CD8-positive, alpha-beta memory T cell (primary cell): ENCODE results near the gene SIRT7. TPM values are rescaled to one million over a fixed set of nuclear protein-coding genes. Genes with fewer than 3 reads are reported as not detected.
"Not testable (repeated sequence)": the region's sequence is repeated elsewhere in the genome, so short reads cannot be mapped to it uniquely, and the experiment has no call there.

Experiments used
- CTCF ChIA-PET: fragments of 350-600 bp; sonication (Branson Sonifier 250); formaldehyde crosslinking; loops from one replicate; lab custom pipeline; 2021; ENCODE audit warnings: antibody characterized with exemption; lab: Charles Lee
- POLR2A ChIA-PET: fragments of 350-600 bp; sonication (Branson Sonifier 250); formaldehyde crosslinking; loops from one replicate; lab custom pipeline; 2021; ENCODE audit warnings: antibody characterized with exemption; lab: Charles Lee
- DNase-seq, 5 donors: peaks; one replicate each; pipeline versions ENCODE4 v3.0.0 to v3.0.0-alpha.2; 2020 to 2022; ENCODE audit warnings: mixed read lengths in 1 of 5
- H3K27ac ChIP-seq: one replicate; pipeline ENCODE4 v1.7.0; 2013; ENCODE audit warnings: low read depth, mild to moderate bottlenecking, low read length, moderate library complexity
- H3K27me3 ChIP-seq: 2 replicates; pipeline ENCODE4 v1.7.0; 2013; ENCODE audit warnings: low read length, mild to moderate bottlenecking; ENCODE audit not compliant: insufficient read depth, poor library complexity, severe bottlenecking
- H3K36me3 ChIP-seq: 2 replicates; pipeline ENCODE4 v1.7.0; 2013; ENCODE audit warnings: mild to moderate bottlenecking, low read length, moderate library complexity; ENCODE audit not compliant: insufficient read depth
- H3K4me1 ChIP-seq: 2 replicates; pipeline ENCODE4 v1.7.0; 2013; ENCODE audit warnings: mild to moderate bottlenecking, low read length, moderate library complexity; ENCODE audit not compliant: insufficient read depth
- H3K4me3 ChIP-seq: 2 replicates; pipeline ENCODE4 v1.7.0; 2013; ENCODE audit warnings: mild to moderate bottlenecking, low read length
- H3K9me3 ChIP-seq: 2 replicates; pipeline ENCODE4 v1.7.0; 2013; ENCODE audit warnings: mild to moderate bottlenecking, low read length
- H3K27ac Mint-ChIP-seq, 8 donors: one replicate each; pipeline ENCODE4 v1.8.0; 2020 to 2021; ENCODE audit warnings: mixed read lengths in 8 of 8, mild to moderate bottlenecking in 6 of 8, inconsistent platforms in 3 of 8, moderate library complexity in 3 of 8
- H3K27me3 Mint-ChIP-seq, 2 donors: one replicate each; pipeline ENCODE4 v1.8.0; 2020 to 2021; ENCODE audit warnings: mixed read lengths in 2 of 2, mild to moderate bottlenecking in 1 of 2, moderate library complexity in 1 of 2
- H3K36me3 Mint-ChIP-seq, 3 donors: one replicate each; pipeline ENCODE4 v1.8.0; 2020 to 2021; ENCODE audit warnings: mixed read lengths in 3 of 3, inconsistent platforms in 1 of 3, mild to moderate bottlenecking in 1 of 3
- H3K4me1 Mint-ChIP-seq, 3 donors: one replicate each; pipeline ENCODE4 v1.8.0; 2020 to 2021; ENCODE audit warnings: mixed read lengths in 3 of 3, inconsistent platforms in 1 of 3, mild to moderate bottlenecking in 1 of 3
- H3K4me3 Mint-ChIP-seq, 7 donors: one replicate each; pipeline ENCODE4 v1.8.0; 2020 to 2021; ENCODE audit warnings: mixed read lengths in 7 of 7, mild to moderate bottlenecking in 6 of 7, moderate library complexity in 4 of 7, inconsistent platforms in 2 of 7
- H3K9me3 Mint-ChIP-seq, 5 donors: one replicate each; pipeline ENCODE4 v1.8.0; 2020 to 2022; ENCODE audit warnings: mixed read lengths in 5 of 5, mild to moderate bottlenecking in 3 of 5, moderate library complexity in 2 of 5, inconsistent platforms in 1 of 5
- polyA plus RNA-seq: library from polyadenylated mRNA; unstranded; fragments of 300-500 nt; fragmentation: Illumina TruSeq; gene quantifications from one replicate; pipeline ENCODE4 v1.2.3, GENCODE V29; 2021
- total RNA-seq, 2 experiments: library from RNA; stranded (reverse); gene quantifications; one replicate each; pipeline ENCODE4 v1.2.3, GENCODE V29; 2021

SIRT7 gene
- total and polyA plus RNA-seq, 3 experiments from 2014 or later = 40.1 to 41.7 (median 41.4) TPM

DNA sequence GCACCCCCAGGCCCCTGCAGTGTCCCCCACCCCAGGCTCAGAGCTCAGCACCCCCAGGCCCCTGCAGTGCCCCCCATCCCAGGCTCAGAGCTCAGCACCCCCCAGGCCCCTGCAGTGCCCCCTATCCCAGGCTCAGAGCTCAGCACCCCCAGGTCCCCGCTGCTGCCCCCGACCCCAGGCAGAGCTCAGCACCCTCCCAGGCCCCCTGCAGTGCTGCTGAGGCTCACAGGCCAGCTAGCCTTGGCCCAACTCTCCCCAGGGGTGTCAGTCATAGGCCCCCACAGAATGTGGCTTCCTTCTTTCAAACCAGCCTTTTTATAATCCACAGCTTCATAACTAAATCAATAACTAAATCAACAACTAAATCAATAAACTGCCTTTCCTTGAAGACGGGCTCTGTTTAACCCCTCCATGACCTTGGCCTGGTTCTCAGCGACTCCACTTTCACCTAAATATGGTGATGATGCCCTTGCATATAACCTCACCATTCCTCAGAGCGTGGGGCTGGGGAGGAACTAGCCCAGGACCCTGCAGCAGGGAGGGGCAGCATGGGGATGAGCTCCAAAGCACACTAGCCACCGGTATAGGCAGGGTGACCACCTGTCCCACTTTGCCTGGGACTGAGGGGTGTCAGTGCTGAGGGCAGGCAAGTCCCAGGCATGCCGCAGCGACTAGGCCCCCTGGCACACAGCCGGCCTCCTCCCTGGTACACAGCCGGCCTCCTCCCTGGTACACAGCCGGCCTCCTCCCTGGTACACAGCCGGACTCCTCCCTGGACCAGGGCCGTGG lies 38.0 kb upstream of the SIRT7 start:
- Histone ChIP-seq H3K4me1 (no peaks in the 10 kb centered on the region), H3K9me3 (no peaks in the 10 kb centered on the region), H3K36me3 (no peaks in the 10 kb centered on the region), H3K27ac (no peak overlapping the region), H3K4me3 (no peak overlapping the region), H3K27me3 (peaks cover 13% of the 10 kb centered on the region)
- H3K27ac Mint-ChIP-seq = no peak overlapping the region
- peaks cover 8 to 17% of the 10 kb centered on the region in 2 donors for H3K27me3 Mint-ChIP-seq
- H3K4me1 Mint-ChIP-seq = peaks cover 0 to 7% (median 0%) of the 10 kb centered on the region in 3 donors
- DNase-seq = no peak
- ChIA-PET CTCF (interaction anchor here (1.7 kb wide), 1 partner anchor 66 kb away, joined by 5 read pairs; no protein-coding TSS in a partner anchor), POLR2A (no interaction called here)
- H3K9me3 Mint-ChIP-seq = no peaks in the 10 kb centered on the region
- H3K4me3 Mint-ChIP-seq = no peak overlapping the region
- no peaks in the 10 kb centered on the region for H3K36me3 Mint-ChIP-seq

DNA sequence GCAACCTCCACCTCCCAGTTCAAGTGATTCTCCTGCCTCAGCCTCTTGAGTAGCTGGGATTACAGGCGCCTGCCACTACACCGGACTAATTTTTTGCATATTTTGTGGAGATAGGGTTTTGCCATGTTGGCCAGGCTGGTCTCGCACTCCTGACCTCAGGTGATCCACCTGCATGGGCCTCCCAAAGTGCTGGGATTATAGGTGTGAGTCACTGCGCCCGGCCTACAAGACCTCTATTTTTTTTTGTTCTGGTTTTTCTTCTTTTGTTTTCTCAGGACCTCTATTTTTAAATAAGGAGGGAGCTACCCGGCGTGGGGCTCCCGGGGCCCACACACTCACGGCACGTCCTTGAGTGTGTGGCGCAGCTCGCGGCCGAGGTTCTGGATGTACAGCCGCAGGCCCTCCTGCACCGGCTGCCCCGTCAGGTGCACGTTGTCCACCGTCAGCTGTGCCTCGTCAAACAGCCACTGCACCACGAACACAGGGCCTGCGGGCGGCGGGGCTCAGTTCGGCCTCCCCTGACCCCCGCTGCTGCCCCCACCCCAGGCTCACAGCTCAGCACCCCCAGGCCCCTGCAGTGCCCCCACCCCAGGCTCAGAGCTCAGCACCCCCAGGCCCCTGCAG lies 37.2 kb upstream of the SIRT7 start:
- no peak overlapping the region for H3K4me3 Mint-ChIP-seq
- H3K27ac Mint-ChIP-seq = no peak overlapping the region
- POLR2A ChIA-PET = no interaction called here
- no peak for DNase-seq
- CTCF ChIA-PET = interaction anchor here (1.7 kb wide), 1 partner anchor 66 kb away, joined by 5 read pairs; no protein-coding TSS in a partner anchor
- Histone ChIP-seq H3K9me3 (no peaks in the 10 kb centered on the region), H3K4me1 (no peaks in the 10 kb centered on the region), H3K4me3 (no peak overlapping the region), H3K27ac (no peak overlapping the region), H3K36me3 (no peaks in the 10 kb centered on the region), H3K27me3 (peaks cover 12% of the 10 kb centered on the region)
- no peaks in the 10 kb centered on the region for H3K36me3 Mint-ChIP-seq
- peaks cover 8 to 17% of the 10 kb centered on the region in 2 donors for H3K27me3 Mint-ChIP-seq
- no peaks in the 10 kb centered on the region for H3K9me3 Mint-ChIP-seq
- H3K4me1 Mint-ChIP-seq = peaks cover 0 to 7% (median 0%) of the 10 kb centered on the region in 3 donors

DNA sequence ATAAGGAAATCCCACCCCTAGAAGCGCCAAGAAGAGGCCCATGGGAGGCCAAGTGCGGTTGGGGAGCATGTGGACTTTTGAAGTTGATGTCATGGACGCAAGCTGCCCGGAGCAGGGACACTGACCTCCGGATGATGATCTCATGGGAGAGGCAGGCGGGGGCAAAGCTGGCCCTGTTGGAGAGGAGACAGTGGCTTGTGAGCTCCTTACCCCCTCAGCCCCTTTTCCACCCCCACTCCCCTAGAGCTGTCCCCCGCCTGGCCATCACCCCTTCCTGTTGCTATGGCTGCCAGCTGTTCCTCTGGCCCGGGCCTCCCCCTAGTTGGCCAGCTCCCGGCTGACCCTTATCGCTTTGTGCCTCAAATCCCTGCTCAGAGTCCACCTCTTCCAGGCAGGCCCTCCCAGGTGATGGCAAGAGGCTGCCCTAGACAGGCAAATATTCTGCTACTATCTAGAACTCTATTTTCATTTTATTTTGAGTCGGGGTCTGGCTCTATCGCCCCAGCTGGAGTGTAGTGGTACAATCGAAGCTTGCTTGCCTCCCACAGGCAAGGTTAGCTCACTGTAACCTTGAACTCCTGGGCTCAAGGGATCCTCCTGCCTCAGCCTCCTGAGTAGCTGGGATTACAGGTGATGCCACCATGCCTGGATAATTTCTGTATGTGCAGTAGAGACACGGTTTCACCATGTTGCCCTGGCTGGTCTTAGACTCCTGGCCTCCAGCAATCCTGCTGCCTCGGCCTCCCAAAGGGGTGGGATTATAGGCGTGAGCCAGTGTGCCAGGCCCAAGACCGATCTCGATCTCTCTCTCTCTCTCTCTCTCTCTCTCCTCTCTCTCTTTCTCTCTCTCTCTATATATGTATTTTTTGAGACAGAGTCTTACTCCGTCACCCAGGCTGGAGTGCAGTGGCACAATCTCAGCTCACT lies 36.4 kb upstream of the SIRT7 start:
- Mint-ChIP-seq H3K4me1 (peaks cover 0 to 7% (median 0%) of the 10 kb centered on the region in 3 donors), H3K27me3 (peaks cover 8 to 17% of the 10 kb centered on the region in 2 donors), H3K9me3 (no peaks in the 10 kb centered on the region), H3K4me3 (no peak overlapping the region), H3K27ac (no peak overlapping the region), H3K36me3 (no peaks in the 10 kb centered on the region)
- H3K4me1 ChIP-seq = no peaks in the 10 kb centered on the region
- no peak for DNase-seq
- no peak overlapping the region for H3K4me3 ChIP-seq
- no peak overlapping the region for H3K27ac ChIP-seq
- no peaks in the 10 kb centered on the region for H3K36me3 ChIP-seq
- peaks cover 10% of the 10 kb centered on the region for H3K27me3 ChIP-seq
- CTCF ChIA-PET = interaction anchor here (1.7 to 1.8 kb wide), 2 partner anchors 66 to 67 kb away, joined by 5 read pairs; no protein-coding TSS in a partner anchor
- no peaks in the 10 kb centered on the region for H3K9me3 ChIP-seq
- POLR2A ChIA-PET = no interaction called here

DNA sequence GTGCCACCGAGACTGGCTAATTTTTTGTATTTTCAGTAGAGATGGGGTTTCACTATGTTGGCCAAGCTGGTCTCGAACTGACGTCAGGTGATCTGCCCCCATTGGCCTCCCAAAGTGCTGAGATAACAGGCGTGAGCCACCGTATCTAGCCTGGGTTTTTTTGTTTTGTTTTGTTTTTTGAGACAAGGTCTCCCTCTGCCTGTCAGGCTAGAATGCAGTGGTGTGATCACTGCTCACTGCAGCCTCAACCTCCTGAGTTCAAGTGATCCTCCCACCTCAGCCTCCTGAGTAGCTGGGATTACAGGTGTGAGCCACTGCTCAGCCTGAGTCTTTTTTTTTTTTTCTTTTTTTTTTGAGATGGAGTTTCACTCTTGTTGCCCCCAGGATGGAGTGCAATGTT lies 35.5 kb upstream of the SIRT7 start:
- H3K36me3 ChIP-seq, H3K9me3 ChIP-seq, H3K4me3 Mint-ChIP-seq, H3K9me3 Mint-ChIP-seq, POLR2A ChIA-PET, H3K4me1 Mint-ChIP-seq, H3K27ac ChIP-seq, H3K4me1 ChIP-seq, H3K4me3 ChIP-seq, H3K27ac Mint-ChIP-seq, DNase-seq, H3K36me3 Mint-ChIP-seq, H3K27me3 ChIP-seq: not testable (repeated sequence)
- CTCF ChIA-PET = interaction anchor here (1.2 to 1.8 kb wide), 2 partner anchors 9 to 67 kb away, joined by 3 to 5 read pairs; no protein-coding TSS in a partner anchor
- peaks cover 1 to 11% of the 10 kb centered on the region in 2 donors for H3K27me3 Mint-ChIP-seq

DNA sequence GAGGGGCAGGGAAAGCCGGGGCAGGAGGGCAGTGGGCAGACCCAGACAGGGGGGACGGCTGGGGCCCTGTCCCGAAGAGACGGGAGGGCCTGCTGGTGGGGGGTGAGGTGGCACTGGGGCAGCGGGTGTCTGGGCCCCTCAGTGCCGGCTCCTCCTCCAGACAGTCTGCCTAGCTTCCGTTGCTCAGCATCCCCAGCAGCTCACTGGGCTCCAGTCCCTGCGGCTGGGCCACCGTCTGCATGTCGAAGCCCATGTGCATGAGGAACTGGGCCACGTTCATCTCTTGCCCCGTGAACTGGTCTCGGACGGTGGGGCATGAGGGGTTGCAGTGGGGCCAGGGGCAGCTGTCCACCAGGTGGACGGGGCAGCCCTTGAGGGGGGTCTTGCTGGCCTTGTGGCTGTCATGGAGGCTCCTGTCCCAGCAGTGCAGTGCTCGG lies 34.8 kb upstream of the SIRT7 start:
- ChIA-PET POLR2A (no interaction called here), CTCF (interaction anchor here (1.2 to 1.8 kb wide), 2 partner anchors 10 to 67 kb away, joined by 3 to 5 read pairs; no protein-coding TSS in a partner anchor)
- no peak overlapping the region for H3K4me3 ChIP-seq
- H3K27ac Mint-ChIP-seq = no peak overlapping the region
- H3K9me3 Mint-ChIP-seq = no peaks in the 10 kb centered on the region
- H3K27ac ChIP-seq = no peak overlapping the region
- H3K36me3 Mint-ChIP-seq = no peaks in the 10 kb centered on the region
- H3K27me3 Mint-ChIP-seq = peaks cover 0 to 5% of the 10 kb centered on the region in 2 donors
- H3K4me3 Mint-ChIP-seq = no peak overlapping the region
- H3K9me3 ChIP-seq = no peaks in the 10 kb centered on the region
- no peaks in the 10 kb centered on the region for H3K27me3 ChIP-seq
- peaks cover 0 to 3% (median 0%) of the 10 kb centered on the region in 3 donors for H3K4me1 Mint-ChIP-seq
- no peak for DNase-seq
- no peaks in the 10 kb centered on the region for H3K4me1 ChIP-seq
- H3K36me3 ChIP-seq = no peaks in the 10 kb centered on the region

DNA sequence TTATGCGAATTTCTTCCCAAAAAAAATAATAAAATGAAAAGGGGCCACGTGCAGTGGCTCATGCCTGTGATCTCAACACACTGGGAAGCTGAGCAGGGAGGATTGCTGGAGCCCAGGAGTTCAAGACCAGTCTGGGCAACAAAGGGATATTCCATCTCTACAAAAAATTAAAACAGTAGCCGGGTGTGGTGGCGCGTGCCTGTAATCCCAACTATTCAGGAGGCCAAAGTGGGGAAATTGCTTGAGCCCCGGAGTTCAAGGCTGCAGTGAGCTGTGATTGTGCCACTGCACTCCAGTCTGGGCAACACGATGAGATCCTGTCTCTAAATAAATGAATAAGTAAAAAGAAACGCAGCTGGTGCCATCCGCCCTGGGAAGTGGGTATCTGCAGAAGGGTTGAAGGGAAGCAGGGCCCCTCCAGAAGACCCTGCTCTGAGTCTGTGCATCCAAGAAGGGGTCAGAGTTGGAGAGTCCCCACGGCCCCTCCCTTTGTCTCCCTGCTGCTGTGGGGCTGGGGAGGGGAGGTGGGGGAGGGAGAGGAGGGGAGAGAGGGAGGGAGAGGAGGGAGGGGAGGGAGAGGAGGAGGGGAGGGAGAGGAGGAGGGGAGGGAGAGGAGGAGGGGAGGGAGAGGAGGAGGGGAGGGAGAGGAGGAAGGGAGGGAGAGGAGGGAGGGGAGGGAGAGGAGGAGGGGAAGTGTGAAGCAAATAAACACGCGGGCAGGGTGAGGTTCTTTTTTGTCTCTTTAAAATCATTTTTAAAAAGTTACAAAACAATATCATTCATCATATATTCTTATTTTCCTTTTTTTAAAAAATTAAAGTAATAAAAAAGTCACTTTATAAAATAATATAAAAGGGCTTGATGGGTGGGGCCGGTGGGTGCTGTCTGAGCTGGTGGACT lies 34.1 kb upstream of the SIRT7 start:
- Histone ChIP-seq H3K36me3 (no peaks in the 10 kb centered on the region), H3K4me1 (no peaks in the 10 kb centered on the region), H3K4me3 (no peak overlapping the region), H3K27me3 (no peaks in the 10 kb centered on the region), H3K27ac (no peak overlapping the region), H3K9me3 (no peaks in the 10 kb centered on the region)
- ChIA-PET CTCF (no interaction called here), POLR2A (no interaction called here)
- H3K27me3 Mint-ChIP-seq = no peaks in the 10 kb centered on the region
- peak overlapping the region in 1 of 8 donors; percentile 79 for H3K27ac Mint-ChIP-seq
- no peaks in the 10 kb centered on the region for H3K9me3 Mint-ChIP-seq
- no peak for DNase-seq
- no peaks in the 10 kb centered on the region for H3K36me3 Mint-ChIP-seq
- peaks cover 0 to 3% (median 0%) of the 10 kb centered on the region in 3 donors for H3K4me1 Mint-ChIP-seq
- no peak overlapping the region for H3K4me3 Mint-ChIP-seq

DNA sequence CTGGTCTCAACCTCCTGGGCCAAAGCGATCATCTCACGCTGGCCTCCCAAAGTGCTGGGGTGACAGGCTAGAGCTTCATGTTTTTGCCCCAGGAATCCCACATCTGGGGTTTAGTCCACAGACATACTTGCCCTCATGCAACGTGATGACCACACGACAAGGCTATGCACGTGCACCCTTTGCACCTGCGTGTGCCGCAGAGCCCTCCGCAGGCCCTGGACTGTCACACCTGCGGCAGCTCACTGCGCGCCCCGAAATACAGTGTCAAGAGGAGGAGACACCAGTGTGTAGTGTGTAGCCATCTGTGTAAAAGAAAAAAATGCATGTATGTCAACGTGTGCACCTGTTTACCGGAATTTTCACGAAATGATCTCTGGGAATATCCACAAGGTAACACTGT lies 32.5 kb upstream of the SIRT7 start:
- DNase-seq = no peak
- peak overlapping the region in 1 of 8 donors; percentile 12 for H3K27ac Mint-ChIP-seq
- no peak overlapping the region for H3K4me3 Mint-ChIP-seq
- peaks cover 0 to 3% (median 0%) of the 10 kb centered on the region in 3 donors for H3K4me1 Mint-ChIP-seq
- no peaks in the 10 kb centered on the region for H3K9me3 Mint-ChIP-seq
- Histone ChIP-seq H3K4me3 (no peak overlapping the region), H3K9me3 (no peaks in the 10 kb centered on the region), H3K27me3 (no peaks in the 10 kb centered on the region), H3K4me1 (no peaks in the 10 kb centered on the region), H3K36me3 (no peaks in the 10 kb centered on the region), H3K27ac (no peak overlapping the region)
- no peaks in the 10 kb centered on the region for H3K36me3 Mint-ChIP-seq
- ChIA-PET POLR2A (no interaction called here), CTCF (interaction anchor here (0.7 kb wide), 1 partner anchor 9 kb away, joined by 3 read pairs; no protein-coding TSS in a partner anchor)
- H3K27me3 Mint-ChIP-seq = no peaks in the 10 kb centered on the region
